HCT116 (cell line): ENCODE measurements around the gene GABARAPL1. TPM values are rescaled to one million over a fixed set of nuclear protein-coding genes. Genes with fewer than 3 reads are reported as not detected.

Experiments used
- ATAC-seq: fragments of 200-7000 bp; cut with Tn5 transposase; 2 replicates; pipeline ENCODE4 v1.9.1; 2020; ENCODE audit warnings: mild to moderate bottlenecking, moderate library complexity
- BruUV-seq: library from RNA; stranded (reverse); fragments of 400-500 nt; replicated peaks from 2 replicates; lab custom pipeline; 2021; lab: Mats Ljungman, UMichigan
- CTCF ChIA-PET: fragments of 300-600 bp; sonication (Branson Sonifier 250); formaldehyde crosslinking; loops from one replicate; lab custom pipeline; 2021; ENCODE audit warnings: antibody characterized with exemption; lab: Charles Lee
- POLR2A ChIA-PET: fragments of 300-600, 350-600 bp; sonication (Branson Sonifier 250); formaldehyde crosslinking; loops from one replicate; lab custom pipeline; 2021; ENCODE audit warnings: antibody characterized with exemption; lab: Charles Lee
- RAD21 ChIA-PET, 2 experiments: fragments of 300-600 bp; sonication (Branson Sonifier 250); formaldehyde crosslinking; loops; one replicate each; lab custom pipeline; 2023; ENCODE audit warnings: low total read pairs in 2 of 2; ENCODE audit not compliant: uncharacterized antibody in 2 of 2, unreplicated experiment in 2 of 2, low non-redundant PET in 1 of 2; lab: Charles Lee
- DNase-seq: peaks from one replicate; pipeline ENCODE4 v3.0.0-alpha.2; 2010; ENCODE audit warnings: low read depth, low spot score
- H2AFZ ChIP-seq: fragments of 200-600 bp; shearing (Covaris generic), sonication (generic); 2 replicates; pipeline ENCODE4 v1.6.1; 2017; ENCODE audit warnings: low read depth, mixed run types, mixed read lengths, antibody characterized with exemption, low read length; ENCODE audit not compliant: poor library complexity, severe bottlenecking
- H3K27ac ChIP-seq: 2 replicates; pipeline ENCODE4 v1.5.1; 2012; ENCODE audit warnings: low read depth, low read length
- H3K27me3 ChIP-seq: fragments of 200-600 bp; sonication (generic); 2 replicates; pipeline ENCODE4 v1.6.1; 2016; ENCODE audit warnings: mixed run types, low read length, mixed read lengths; ENCODE audit not compliant: insufficient read depth
- H3K36me3 ChIP-seq, 2 experiments: fragments of 200-500 bp in 1 of 2; fragments of 200-600 bp in 1 of 2; sonication (Bioruptor generic) in 1 of 2; sonication (generic) in 1 of 2; 2 replicates each; pipeline versions ENCODE4 v1.5.1 to v1.6.1; 2014 to 2016; ENCODE audit warnings: low read length in 2 of 2, inconsistent platforms in 1 of 2, mixed read lengths in 1 of 2, mixed run types in 1 of 2; ENCODE audit not compliant: insufficient read depth in 2 of 2, control insufficient read depth in 1 of 2
- H3K4me1 ChIP-seq, 2 experiments: fragments of 200-600 bp in 1 of 2; sonication (generic) in 1 of 2; 2 replicates each; pipeline versions ENCODE4 v1.5.1 to v1.6.1; 2012 to 2017; ENCODE audit warnings: low read length in 2 of 2, inconsistent platforms in 1 of 2, mild to moderate bottlenecking in 1 of 2, mixed read lengths in 1 of 2, mixed run types in 1 of 2, moderate library complexity in 1 of 2; ENCODE audit not compliant: insufficient read depth in 2 of 2, control insufficient read depth in 1 of 2
- H3K4me2 ChIP-seq: fragments of 200-600 bp; sonication (generic); 2 replicates; pipeline ENCODE4 v1.6.1; 2017; ENCODE audit warnings: mixed run types, low read length, mixed read lengths
- H3K4me3 ChIP-seq, 2 experiments: fragments of 200-600 bp in 1 of 2; sonication (generic) in 1 of 2; replicated peaks in 1 of 2; 2 replicates each; pipeline ENCODE4 v1.5.1; 2011 to 2016; ENCODE audit warnings: low read length in 2 of 2, control low read depth in 1 of 2, low read depth in 1 of 2, mild to moderate bottlenecking in 1 of 2, mixed read lengths in 1 of 2, mixed run types in 1 of 2
- H3K79me2 ChIP-seq: fragments of 200-600 bp; sonication (generic); 2 replicates; pipeline ENCODE4 v1.6.1; 2017; ENCODE audit warnings: mild to moderate bottlenecking, mixed run types, low read length, moderate library complexity, mixed read lengths; ENCODE audit not compliant: insufficient read depth
- H3K9ac ChIP-seq: fragments of 200-600 bp; sonication (generic); 2 replicates; pipeline ENCODE4 v1.6.1; 2016; ENCODE audit warnings: low read length, mixed read lengths
- H3K9me2 ChIP-seq: fragments of 200-600 bp; sonication (generic), shearing (Covaris generic); 2 replicates; pipeline ENCODE4 v1.6.1; 2017; ENCODE audit warnings: mixed run types, mild to moderate bottlenecking, moderate library complexity; ENCODE audit not compliant: insufficient read depth
- H3K9me3 ChIP-seq, 2 experiments: fragments of 200-500 bp in 1 of 2; fragments of 200-600 bp in 1 of 2; sonication (Bioruptor generic) in 1 of 2; sonication (generic) in 1 of 2; 2 replicates each; pipeline ENCODE4 v1.6.1; 2014 to 2017; ENCODE audit warnings: low read length in 2 of 2, mixed read lengths in 2 of 2, inconsistent platforms in 1 of 2, low read depth in 1 of 2, mild to moderate bottlenecking in 1 of 2, mixed run types in 1 of 2, moderate library complexity in 1 of 2; ENCODE audit not compliant: control insufficient read depth in 1 of 2, insufficient read depth in 1 of 2
- H4K20me1 ChIP-seq: fragments of 200-600 bp; sonication (generic), shearing (Covaris generic); 2 replicates; pipeline ENCODE4 v1.6.1; 2017; ENCODE audit warnings: mixed run types, mild to moderate bottlenecking, moderate library complexity; ENCODE audit not compliant: insufficient read depth
- EGR1 ChIP-seq: IDR thresholded peaks from 2 replicates; pipeline ENCODE4 v1.6.1; 2012; ENCODE audit warnings: low read depth
- EZH2phosphoT487 ChIP-seq: fragments of 200-600 bp; IDR thresholded peaks from 2 replicates; pipeline ENCODE4 v1.6.1; 2018; ENCODE audit warnings: antibody characterized with exemption, borderline replicate concordance
- JUND ChIP-seq: IDR thresholded peaks from 2 replicates; pipeline ENCODE4 v1.6.1; 2012
- MAX ChIP-seq: IDR thresholded peaks from 2 replicates; pipeline ENCODE4 v1.6.1; 2012
- REST ChIP-seq: IDR thresholded peaks from 2 replicates; pipeline ENCODE4 v1.6.1; 2012; ENCODE audit warnings: low read depth
- SP1 ChIP-seq: IDR thresholded peaks from 2 replicates; pipeline ENCODE4 v1.6.1; 2012; ENCODE audit warnings: low read depth
- ZNF274 ChIP-seq: fragments of 200-500 bp; sonication (Bioruptor generic); IDR thresholded peaks from 2 replicates; pipeline ENCODE4 v1.6.1; 2014; ENCODE audit warnings: mild to moderate bottlenecking, low read depth, low read length, inconsistent platforms
- intact Hi-C: fragments of 100-400 bp; cut with micrococcal nuclease; formaldehyde crosslinking; loops from 2 replicates; pipeline ENCODE4 v1.10.0; 2022
- total RNA-seq: library from RNA; stranded (reverse); gene quantifications from one replicate; pipeline ENCODE4 v1.2.1, GENCODE V29; 2021; ENCODE audit not compliant: unreplicated experiment

Gene GABARAPL1
- total RNA-seq, 1 experiment from 2014 or later, result 35.5 TPM

GRCh38 chr12:10170216-10170615 lies 42.5 kb upstream of the GABARAPL1 start:
- POLR2A ChIA-PET, result no interaction called here
- DNase-seq (no peak), ATAC-seq (no peak)
- H3K9me2 ChIP-seq, result no peaks in the 10 kb centered on the region
- no peak overlapping the region for H3K27ac ChIP-seq
- CTCF ChIA-PET, result no interaction called here
- no peak overlapping the region for H3K4me2 ChIP-seq
- H4K20me1 ChIP-seq, result no peaks in the 10 kb centered on the region
- intact Hi-C loops, result no loop called here
- no peak overlapping the region for H3K9ac ChIP-seq
- no peak overlapping the region for H3K4me3 ChIP-seq
- no peaks in the 10 kb centered on the region for H3K36me3 ChIP-seq
- TF ChIP-seq MAX (no peak), REST (no peak), SP1 (no peak), EGR1 (no peak), EZH2phosphoT487 (no peak), JUND (no peak), ZNF274 (no peak)
- no peaks in the 10 kb centered on the region for H3K9me3 ChIP-seq
- no peaks in the 10 kb centered on the region for H3K27me3 ChIP-seq
- H3K4me1 ChIP-seq, result no peaks in the 10 kb centered on the region
- BruUV-seq, result no TSS peak
- H3K79me2 ChIP-seq, result no peaks in the 10 kb centered on the region
- H2AFZ ChIP-seq, result no peak overlapping the region
- RAD21 ChIA-PET, result no interaction called here
